Measurements from ENCODE around the gene ALPK1. TPM values are rescaled to one million over a fixed set of nuclear protein-coding genes. Genes with fewer than 3 reads are reported as not detected.

Gene ALPK1
- total and polyA plus RNA-seq, 2 of the 4 experiments (the other 2 are of a cell fraction) = 3.3 to 7.9 TPM

GRCh38 chr4:112402098-112402497 is 104.9 kb downstream of the ALPK1 start:
- Histone ChIP-seq H2AK5ac (ENCODE audit: low read depth, low read length) (no peak overlapping the region), H3K56ac (ENCODE audit: extremely low read depth, insufficient read depth, low read length) (no peak overlapping the region), H2BK120ac (ENCODE audit: low read depth, low read length) (no peak overlapping the region), H3K9me3 (ENCODE audit: control insufficient read depth, insufficient read depth, low read length) (no peaks in the 10 kb centered on the region), H2BK20ac (ENCODE audit: low read depth, low read length) (no peak overlapping the region), H2BK15ac (ENCODE audit: low read depth, low read length) (no peak overlapping the region), H3K27me3 (ENCODE audit: control insufficient read depth, insufficient read depth, low read length) (no peaks in the 10 kb centered on the region), H3K79me1 (ENCODE audit: low read depth in 1 of 2, low read length in 2 of 2) (no peaks in the 10 kb centered on the region), H3K9me1 (ENCODE audit: insufficient read depth, low read length) (no peaks in the 10 kb centered on the region), H3K4ac (ENCODE audit: low read depth, low read length) (no peak overlapping the region), H2AK9ac (replicated peaks; ENCODE audit: low read depth, low read length, poor library complexity) (no peak overlapping the region), H3K4me2 (ENCODE audit: low read depth, low read length) (no peak overlapping the region), H2BK5ac (ENCODE audit: low read depth, low read length, poor library complexity, severe bottlenecking) (no peak overlapping the region), H3K27ac (ENCODE audit: insufficient read depth, low read length) (no peak overlapping the region), H4K91ac (ENCODE audit: insufficient read depth, low read depth, low read length) (no peak overlapping the region), H2AFZ (replicated peaks; ENCODE audit: low read length, poor library complexity) (no peak overlapping the region), H4K20me1 (ENCODE audit: insufficient read depth, low read length) (no peaks in the 10 kb centered on the region), H4K8ac (ENCODE audit: low read depth in 2 of 2, low read length in 2 of 2) (no peak overlapping the region), H4K5ac (ENCODE audit: low read depth, low read length) (no peak overlapping the region), H3K4me1 (ENCODE audit: control insufficient read depth, insufficient read depth, low read length) (no peaks in the 10 kb centered on the region), H3K18ac (ENCODE audit: low read depth, low read length) (no peak overlapping the region), H3K36me3 (ENCODE audit: control insufficient read depth, insufficient read depth, low read length) (no peaks in the 10 kb centered on the region), H3K23ac (ENCODE audit: low read depth, low read length) (no peak overlapping the region), H3K9ac (ENCODE audit: low read depth, low read length) (no peak overlapping the region), H3K14ac (replicated peaks; ENCODE audit: low read depth, low read length) (no peak overlapping the region), H3K4me3 (ENCODE audit: insufficient read depth, low read depth, low read length) (no peak overlapping the region)
- in situ Hi-C loops (cut with MboI; ENCODE audit: low sequenced_read_pairs) = no loop called here
- WGBS, 2 experiments (ENCODE audit: extremely low coverage in 2 of 2, insufficient read length in 1 of 2) = 93% methylated on average over 3 of the region's 4 CpGs; no CpG with 5 or more reads in 1 of the 2 experiments
- intact Hi-C loops (cut with micrococcal nuclease) = no loop called here
- DNase-seq (no peak), ATAC-seq (ENCODE audit: low read depth) (no peak)
- CTCF ChIA-PET = interaction anchor here (0.6 kb wide), 1 partner anchor 61 kb away, joined by 3 read pairs; no protein-coding TSS in a partner anchor
- POLR2A ChIA-PET (ENCODE audit: unreplicated experiment) = no interaction called here
- dilution Hi-C loops (cut with HindIII; ENCODE audit: low sequenced_read_pairs, unreplicated experiment) = no loop called here
- no TSS peak for BruUV-seq (replicated peaks)
- TF ChIP-seq MAFK (IDR thresholded peaks at IDR 0.05; ENCODE audit: low read depth, low read length) (no peak), RCOR1 (IDR thresholded peaks at IDR 0.05; ENCODE audit: insufficient replicate concordance, low read length) (no peak), SMC3 (IDR thresholded peaks at IDR 0.05; ENCODE audit: low read depth, low read length) (no peak), ELK1 (IDR thresholded peaks at IDR 0.05; ENCODE audit: borderline replicate concordance, low read depth, low read length) (no peak), RFX5 (IDR thresholded peaks at IDR 0.05; ENCODE audit: low read depth, low read length) (no peak), FOS (IDR thresholded peaks at IDR 0.05; ENCODE audit: low read depth, low read length) (no peak), MAZ (IDR thresholded peaks at IDR 0.05; ENCODE audit: borderline replicate concordance, low read depth, low read length) (no peak), BHLHE40 (IDR thresholded peaks at IDR 0.05; ENCODE audit: low read depth, low read length) (no peak), CTCF (conservative IDR thresholded peaks at IDR 0.05; ENCODE audit: low read depth, low read length) (no peak), RAD21 (IDR thresholded peaks at IDR 0.05; ENCODE audit: low read length) (no peak), CEBPB (IDR thresholded peaks at IDR 0.05; ENCODE audit: low read depth, low read length) (no peak)
